ENCODE data around the gene GCNT2.
"Not testable (repeated sequence)": the region's sequence is repeated elsewhere in the genome, so short reads cannot be mapped to it uniquely, and the experiment has no call there.

The GCNT2 gene

GRCh38 chr6:10513544-10513943 is 7.6 kb upstream of the GCNT2 start:
- no peaks in the 10 kb centered on the region for H3K36me3 ChIP-seq (ENCODE audit: control insufficient read depth in 1 of 2, insufficient read depth in 2 of 2, low read length in 2 of 2)
- peaks cover 0 to 5% of the 10 kb centered on the region in 2 donors for H3K4me1 ChIP-seq (ENCODE audit: control insufficient read depth in 1 of 2, insufficient read depth in 2 of 2, low read length in 2 of 2)
- no peak overlapping the region for H3K27ac ChIP-seq (ENCODE audit: low read depth, low read length)
- no peaks in the 10 kb centered on the region for H3K27me3 ChIP-seq (ENCODE audit: control insufficient read depth in 1 of 2, insufficient read depth in 2 of 2, low read length in 2 of 2)
- H3K4me3 ChIP-seq (ENCODE audit: low read depth in 1 of 2, low read length in 2 of 2), result no peak overlapping the region
- H3K9ac ChIP-seq (ENCODE audit: low read depth in 1 of 2, low read length in 2 of 2), result no peak overlapping the region
- no peaks in the 10 kb centered on the region for H3K9me3 ChIP-seq (ENCODE audit: control insufficient read depth in 1 of 2, low read length in 2 of 2)

DNA sequence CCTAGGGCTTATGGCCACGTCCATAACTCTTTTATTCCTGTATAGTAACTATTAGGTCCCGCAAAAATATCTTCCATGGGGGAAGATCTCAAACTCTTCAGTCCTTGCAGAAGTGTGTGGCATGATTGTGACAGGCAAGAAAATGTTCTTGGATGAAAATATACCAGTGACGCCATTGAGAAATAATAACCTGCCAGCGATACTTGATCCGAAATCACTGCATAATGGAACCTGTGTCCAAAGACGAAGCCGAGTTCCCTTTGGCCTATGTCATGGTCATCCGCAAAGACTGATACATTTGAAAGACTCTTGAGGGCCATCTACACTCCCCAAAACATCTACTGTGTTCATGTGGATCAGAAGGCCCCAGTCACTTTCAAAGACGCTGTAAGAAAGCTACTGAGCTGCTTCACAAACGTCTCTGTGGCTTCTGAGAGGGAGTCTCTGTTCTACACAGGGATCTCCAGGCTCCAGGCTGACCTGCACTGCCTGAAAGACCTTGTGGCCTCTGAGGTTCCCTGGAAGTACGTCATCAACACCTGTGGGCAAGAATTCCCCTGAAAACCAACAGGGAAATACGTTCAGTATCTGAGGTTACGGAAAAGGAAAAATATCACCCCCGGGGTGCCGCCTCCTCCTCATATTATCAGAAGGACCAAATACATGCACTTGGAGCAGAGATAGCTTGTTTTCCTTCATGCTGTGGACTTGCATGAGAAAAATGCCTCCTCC is 6.9 kb upstream of the GCNT2 start:
- Histone ChIP-seq H3K27me3 (ENCODE audit: control insufficient read depth in 1 of 2, insufficient read depth in 2 of 2, low read length in 2 of 2) (no peaks in the 10 kb centered on the region), H3K36me3 (ENCODE audit: control insufficient read depth in 1 of 2, insufficient read depth in 2 of 2, low read length in 2 of 2) (no peaks in the 10 kb centered on the region), H3K9ac (ENCODE audit: low read depth in 1 of 2, low read length in 2 of 2) (no peak overlapping the region), H3K4me1 (ENCODE audit: control insufficient read depth in 1 of 2, insufficient read depth in 2 of 2, low read length in 2 of 2) (peaks cover 0 to 12% of the 10 kb centered on the region in 2 donors), H3K9me3 (ENCODE audit: control insufficient read depth in 1 of 2, low read length in 2 of 2) (no peaks in the 10 kb centered on the region), H3K4me3 (ENCODE audit: low read depth in 1 of 2, low read length in 2 of 2) (no peak overlapping the region), H3K27ac (ENCODE audit: low read depth, low read length) (no peak overlapping the region)

DNA sequence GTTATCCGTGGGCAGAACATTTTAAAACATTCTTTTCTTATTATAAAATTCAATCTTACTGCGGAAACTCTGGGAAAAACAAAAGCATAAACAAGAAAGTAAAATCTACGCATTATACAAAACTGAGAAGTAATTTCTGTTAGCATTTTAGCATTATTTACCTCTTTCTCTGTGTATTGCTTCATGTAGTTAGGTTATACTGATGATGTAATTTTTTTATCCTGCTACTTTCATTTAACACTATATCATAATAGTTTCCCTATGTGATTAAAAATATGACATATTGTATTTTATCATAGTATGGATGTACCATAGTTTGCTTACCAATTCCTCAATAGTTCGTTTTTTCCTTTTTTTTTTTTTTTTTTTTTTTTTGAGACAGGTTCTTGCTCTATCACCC is 4.2 kb upstream of the GCNT2 start:
- Histone ChIP-seq H3K9me3 (ENCODE audit: control insufficient read depth in 1 of 2, low read length in 2 of 2) (no peaks in the 10 kb centered on the region), H3K4me1 (ENCODE audit: control insufficient read depth in 1 of 2, insufficient read depth in 2 of 2, low read length in 2 of 2) (peaks cover 6 to 16% of the 10 kb centered on the region in 2 donors), H3K27ac (ENCODE audit: low read depth, low read length) (no peak overlapping the region), H3K9ac (ENCODE audit: low read depth in 1 of 2, low read length in 2 of 2) (no peak overlapping the region), H3K36me3 (ENCODE audit: control insufficient read depth in 1 of 2, insufficient read depth in 2 of 2, low read length in 2 of 2) (no peaks in the 10 kb centered on the region), H3K4me3 (ENCODE audit: low read depth in 1 of 2, low read length in 2 of 2) (no peak overlapping the region), H3K27me3 (ENCODE audit: control insufficient read depth in 1 of 2, insufficient read depth in 2 of 2, low read length in 2 of 2) (no peaks in the 10 kb centered on the region)

DNA sequence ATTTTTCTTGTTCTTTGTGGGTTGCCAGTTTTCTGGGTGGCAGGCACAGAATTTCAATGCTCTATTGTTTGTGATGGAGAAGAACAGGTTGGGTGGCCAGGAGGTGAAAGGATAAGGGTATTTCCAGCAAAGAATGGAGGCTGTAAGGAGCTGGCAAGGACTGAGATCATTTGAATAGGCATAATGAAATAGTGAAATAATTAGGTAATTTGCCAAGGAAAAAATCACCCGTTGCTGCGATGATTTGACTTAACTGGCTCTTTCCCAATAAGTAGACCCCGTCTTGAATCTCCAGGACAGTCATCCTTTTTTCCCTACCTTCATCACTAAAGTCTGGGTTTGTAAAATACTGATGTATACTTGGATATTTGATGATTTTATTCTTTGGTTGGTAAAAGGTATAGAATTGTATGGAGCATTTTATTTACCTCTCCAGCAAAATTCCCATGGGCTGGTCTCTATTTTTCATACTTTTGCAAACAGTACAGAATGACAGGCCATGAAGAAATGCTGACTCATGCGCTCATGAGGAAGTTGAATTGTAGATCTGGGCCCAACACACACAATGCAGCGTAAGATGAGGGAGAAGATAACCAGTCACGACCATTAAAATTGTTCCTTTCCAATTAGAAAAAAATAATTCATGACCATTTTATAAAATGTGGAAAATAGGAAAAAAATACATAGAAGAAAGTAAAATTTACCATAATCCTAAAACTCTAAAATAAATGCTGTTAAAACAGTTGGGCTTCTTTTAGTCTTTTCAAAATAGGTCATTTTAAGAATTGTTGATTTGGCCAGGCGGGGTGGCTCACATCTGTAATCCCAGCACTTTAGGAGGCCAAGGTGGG is 2.4 kb upstream of the GCNT2 start:
- H3K4me3 ChIP-seq (ENCODE audit: low read depth in 1 of 2, low read length in 2 of 2), result no peak overlapping the region
- no peaks in the 10 kb centered on the region for H3K27me3 ChIP-seq (ENCODE audit: control insufficient read depth in 1 of 2, insufficient read depth in 2 of 2, low read length in 2 of 2)
- no peak overlapping the region for H3K9ac ChIP-seq (ENCODE audit: low read depth in 1 of 2, low read length in 2 of 2)
- peaks cover 6 to 16% of the 10 kb centered on the region in 2 donors for H3K4me1 ChIP-seq (ENCODE audit: control insufficient read depth in 1 of 2, insufficient read depth in 2 of 2, low read length in 2 of 2)
- no peaks in the 10 kb centered on the region for H3K36me3 ChIP-seq (ENCODE audit: control insufficient read depth in 1 of 2, insufficient read depth in 2 of 2, low read length in 2 of 2)
- no peak overlapping the region for H3K27ac ChIP-seq (ENCODE audit: low read depth, low read length)
- H3K9me3 ChIP-seq (ENCODE audit: control insufficient read depth in 1 of 2, low read length in 2 of 2), result no peaks in the 10 kb centered on the region

GRCh38 chr6:10519408-10519697 is 1.8 kb upstream of the GCNT2 start:
- not testable (repeated sequence) for H3K36me3 ChIP-seq (ENCODE audit: control insufficient read depth in 1 of 2, insufficient read depth in 2 of 2, low read length in 2 of 2); H3K9ac ChIP-seq (ENCODE audit: low read depth in 1 of 2, low read length in 2 of 2); H3K9me3 ChIP-seq (ENCODE audit: control insufficient read depth in 1 of 2, low read length in 2 of 2); H3K27ac ChIP-seq (ENCODE audit: low read depth, low read length); H3K4me3 ChIP-seq (ENCODE audit: low read depth in 1 of 2, low read length in 2 of 2); H3K27me3 ChIP-seq (ENCODE audit: control insufficient read depth in 1 of 2, insufficient read depth in 2 of 2, low read length in 2 of 2)
- peaks cover 6 to 16% of the 10 kb centered on the region in 2 donors for H3K4me1 ChIP-seq (ENCODE audit: control insufficient read depth in 1 of 2, insufficient read depth in 2 of 2, low read length in 2 of 2)

- peaks cover 6 to 16% of the 10 kb centered on the region in 2 donors for H3K4me1 ChIP-seq (ENCODE audit: control insufficient read depth in 1 of 2, insufficient read depth in 2 of 2, low read length in 2 of 2)
- H3K4me3 ChIP-seq (ENCODE audit: low read depth in 1 of 2, low read length in 2 of 2), result no peak overlapping the region
- H3K27ac ChIP-seq (ENCODE audit: low read depth, low read length), result peak overlapping the region; percentile 30
- H3K27me3 ChIP-seq (ENCODE audit: control insufficient read depth in 1 of 2, insufficient read depth in 2 of 2, low read length in 2 of 2), result no peaks in the 10 kb centered on the region
- peak overlapping the region in 1 of 2 donors; percentile 29 for H3K9ac ChIP-seq (ENCODE audit: low read depth in 1 of 2, low read length in 2 of 2)
- H3K36me3 ChIP-seq (ENCODE audit: control insufficient read depth in 1 of 2, insufficient read depth in 2 of 2, low read length in 2 of 2), result no peaks in the 10 kb centered on the region
- H3K9me3 ChIP-seq (ENCODE audit: control insufficient read depth in 1 of 2, low read length in 2 of 2), result no peaks in the 10 kb centered on the region
Measured at GRCh38 chr6:10520468-10520867, 683 bp upstream of the GCNT2 start.

DNA sequence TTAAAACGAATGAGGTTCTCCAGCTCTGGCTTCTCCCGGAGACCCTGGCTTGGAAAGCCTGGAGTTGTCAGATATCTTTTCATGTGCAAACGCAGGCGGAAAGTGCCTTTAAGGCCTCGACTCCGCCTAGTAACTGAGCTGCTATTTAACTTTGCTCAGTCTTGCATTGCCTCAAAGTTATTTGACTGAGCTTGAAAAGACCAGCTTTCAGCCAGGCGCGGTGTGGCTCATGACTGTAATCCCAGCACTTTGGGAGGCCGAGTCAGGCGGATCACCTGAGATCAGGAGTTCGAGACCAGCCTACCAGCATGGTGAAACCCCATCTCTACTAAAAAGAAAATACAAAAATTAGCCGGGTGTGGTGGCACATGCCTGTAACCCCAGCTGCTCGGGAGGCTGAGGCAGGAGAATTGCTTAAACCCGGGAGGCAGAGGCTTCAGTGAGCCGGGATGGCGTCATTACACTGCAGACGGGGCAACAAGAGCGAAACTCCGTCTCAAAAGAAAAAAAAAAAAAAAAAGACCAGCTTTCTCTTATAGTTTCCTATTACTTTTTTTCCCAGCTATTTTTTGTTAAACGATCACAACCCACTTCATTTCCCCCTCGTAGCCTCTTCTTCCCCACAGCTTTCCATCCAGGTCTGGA is 1.9 kb downstream of the GCNT2 start:
- Histone ChIP-seq H3K4me3 (ENCODE audit: low read depth in 1 of 2, low read length in 2 of 2) (no peak overlapping the region), H3K27ac (ENCODE audit: low read depth, low read length) (no peak overlapping the region), H3K36me3 (ENCODE audit: control insufficient read depth in 1 of 2, insufficient read depth in 2 of 2, low read length in 2 of 2) (no peaks in the 10 kb centered on the region), H3K4me1 (ENCODE audit: control insufficient read depth in 1 of 2, insufficient read depth in 2 of 2, low read length in 2 of 2) (peaks cover 11 to 16% of the 10 kb centered on the region in 2 donors), H3K27me3 (ENCODE audit: control insufficient read depth in 1 of 2, insufficient read depth in 2 of 2, low read length in 2 of 2) (no peaks in the 10 kb centered on the region), H3K9me3 (ENCODE audit: control insufficient read depth in 1 of 2, low read length in 2 of 2) (no peaks in the 10 kb centered on the region), H3K9ac (ENCODE audit: low read depth in 1 of 2, low read length in 2 of 2) (no peak overlapping the region)

DNA sequence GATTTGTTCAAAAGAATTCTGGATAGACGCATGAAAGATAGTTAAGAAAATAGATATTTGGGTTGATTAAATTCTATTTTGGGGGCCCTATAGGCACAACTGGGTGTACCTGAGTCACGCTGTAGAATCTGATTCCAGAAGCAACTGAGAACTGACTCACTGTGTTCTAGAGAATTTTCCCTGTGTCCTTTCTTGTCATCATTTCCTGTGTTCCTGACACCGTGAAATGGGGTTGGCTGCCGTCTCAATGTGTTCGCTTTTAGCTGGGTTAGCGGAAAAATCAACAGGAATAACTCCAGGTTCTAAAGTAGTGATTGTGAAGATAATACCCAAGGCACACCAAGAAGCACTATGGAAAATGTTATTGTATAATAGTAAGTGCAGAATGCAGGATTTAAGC is 5.0 kb downstream of the GCNT2 start:
- H3K9me3 ChIP-seq (ENCODE audit: control insufficient read depth in 1 of 2, low read length in 2 of 2), result no peaks in the 10 kb centered on the region
- H3K36me3 ChIP-seq (ENCODE audit: control insufficient read depth in 1 of 2, insufficient read depth in 2 of 2, low read length in 2 of 2), result no peaks in the 10 kb centered on the region
- no peak overlapping the region for H3K4me3 ChIP-seq (ENCODE audit: low read depth in 1 of 2, low read length in 2 of 2)
- peaks cover 2 to 7% of the 10 kb centered on the region in 2 donors for H3K4me1 ChIP-seq (ENCODE audit: control insufficient read depth in 1 of 2, insufficient read depth in 2 of 2, low read length in 2 of 2)
- no peak overlapping the region for H3K27ac ChIP-seq (ENCODE audit: low read depth, low read length)
- no peaks in the 10 kb centered on the region for H3K27me3 ChIP-seq (ENCODE audit: control insufficient read depth in 1 of 2, insufficient read depth in 2 of 2, low read length in 2 of 2)
- no peak overlapping the region for H3K9ac ChIP-seq (ENCODE audit: low read depth in 1 of 2, low read length in 2 of 2)

- peak overlapping the region; percentile 61 to 83 for H3K9ac ChIP-seq (ENCODE audit: low read depth in 1 of 2, low read length in 2 of 2)
- peaks cover 5 to 10% of the 10 kb centered on the region in 2 donors for H3K4me1 ChIP-seq (ENCODE audit: control insufficient read depth in 1 of 2, insufficient read depth in 2 of 2, low read length in 2 of 2)
- peak overlapping the region; percentile 78 to 94 for H3K4me3 ChIP-seq (ENCODE audit: low read depth in 1 of 2, low read length in 2 of 2)
- H3K27me3 ChIP-seq (ENCODE audit: control insufficient read depth in 1 of 2, insufficient read depth in 2 of 2, low read length in 2 of 2), result no peaks in the 10 kb centered on the region
- H3K36me3 ChIP-seq (ENCODE audit: control insufficient read depth in 1 of 2, insufficient read depth in 2 of 2, low read length in 2 of 2), result no peaks in the 10 kb centered on the region
- H3K9me3 ChIP-seq (ENCODE audit: control insufficient read depth in 1 of 2, low read length in 2 of 2), result no peaks in the 10 kb centered on the region
- H3K27ac ChIP-seq (ENCODE audit: low read depth, low read length), result peak overlapping the region; percentile 89
Measured at GRCh38 chr6:10528158-10528981, 7.2 kb downstream of the GCNT2 start.
